GM18526 (cell line): ENCODE results near the gene TNS4.

ENCODE experiments used
- POLR2A ChIP-seq: IDR thresholded peaks from 3 replicates; pipeline ENCODE4 v1.6.1; 2011; ENCODE audit not compliant: insufficient read length; ENCODE audit errors: extremely low read depth

TNS4 gene

DNA sequence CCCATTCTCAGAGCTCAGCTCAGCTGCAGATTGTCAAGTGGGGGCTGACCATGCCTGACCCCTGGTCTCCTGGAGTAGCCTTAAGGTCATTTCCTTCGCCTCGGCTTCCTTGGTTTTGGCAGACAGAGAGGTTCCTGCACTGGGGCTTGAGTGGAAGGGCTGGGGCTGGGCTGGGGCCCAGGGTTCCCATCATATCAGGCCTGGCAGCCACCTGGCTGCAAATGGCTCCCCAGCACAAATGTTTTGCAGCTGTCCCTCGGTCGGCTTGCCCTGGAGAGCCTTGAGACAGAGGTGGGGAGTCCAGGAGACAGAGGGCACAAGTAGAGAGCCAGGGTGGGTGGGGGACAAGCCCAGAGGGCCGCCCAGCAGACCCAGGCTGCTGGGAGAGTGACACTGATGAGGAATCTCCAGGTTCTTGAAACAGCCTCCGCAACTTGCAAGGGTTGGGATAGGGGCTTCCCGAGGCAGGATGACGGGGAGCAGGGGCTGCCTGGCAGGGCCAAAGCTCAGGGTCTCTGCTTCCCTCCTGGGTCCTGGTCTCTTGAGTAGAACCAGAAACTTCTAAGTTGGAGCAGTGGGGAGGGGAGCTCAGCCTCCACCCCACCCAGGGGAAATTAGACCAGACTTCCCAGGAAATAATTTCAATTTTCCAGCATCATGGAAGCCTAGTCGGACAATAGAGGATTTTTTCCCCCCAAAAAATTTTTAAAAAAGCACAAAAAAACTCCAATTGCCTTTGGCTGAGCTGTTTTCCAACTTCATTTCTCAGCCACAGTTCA is 38.9 kb downstream of the TNS4 start:
- TF ChIP-seq POLR2A, result no peak

DNA sequence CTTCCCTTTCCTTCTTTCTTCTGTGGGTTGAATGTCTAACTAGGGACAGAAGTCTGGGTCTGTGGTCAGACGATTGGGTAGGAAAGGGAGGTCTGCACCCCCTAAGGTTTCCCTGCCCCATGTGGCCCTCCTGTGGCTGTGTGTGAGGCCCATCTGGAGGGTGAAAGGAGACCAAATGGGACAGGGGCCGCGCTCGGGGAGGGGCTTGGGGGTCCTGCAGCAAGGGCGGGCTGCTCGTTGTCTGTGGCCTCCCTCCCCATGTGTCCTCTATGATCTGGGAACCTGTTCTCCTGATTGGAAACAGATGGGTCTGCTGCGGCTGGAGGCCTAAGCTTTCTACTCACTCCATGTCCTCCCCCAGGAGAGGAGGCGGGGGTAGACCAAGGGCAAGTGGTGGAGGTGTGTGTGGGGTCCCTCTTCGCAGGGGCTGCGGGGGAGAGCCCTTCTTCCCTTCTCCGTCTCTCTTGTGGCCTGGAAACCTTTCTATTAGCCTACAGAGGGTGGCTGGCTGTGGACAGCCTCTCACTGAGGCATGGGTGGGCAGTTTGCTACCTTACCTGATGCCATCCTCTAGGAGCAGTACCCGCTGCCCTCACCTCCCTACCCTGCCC is 39.6 kb downstream of the TNS4 start:
- no peak for TF ChIP-seq POLR2A

DNA sequence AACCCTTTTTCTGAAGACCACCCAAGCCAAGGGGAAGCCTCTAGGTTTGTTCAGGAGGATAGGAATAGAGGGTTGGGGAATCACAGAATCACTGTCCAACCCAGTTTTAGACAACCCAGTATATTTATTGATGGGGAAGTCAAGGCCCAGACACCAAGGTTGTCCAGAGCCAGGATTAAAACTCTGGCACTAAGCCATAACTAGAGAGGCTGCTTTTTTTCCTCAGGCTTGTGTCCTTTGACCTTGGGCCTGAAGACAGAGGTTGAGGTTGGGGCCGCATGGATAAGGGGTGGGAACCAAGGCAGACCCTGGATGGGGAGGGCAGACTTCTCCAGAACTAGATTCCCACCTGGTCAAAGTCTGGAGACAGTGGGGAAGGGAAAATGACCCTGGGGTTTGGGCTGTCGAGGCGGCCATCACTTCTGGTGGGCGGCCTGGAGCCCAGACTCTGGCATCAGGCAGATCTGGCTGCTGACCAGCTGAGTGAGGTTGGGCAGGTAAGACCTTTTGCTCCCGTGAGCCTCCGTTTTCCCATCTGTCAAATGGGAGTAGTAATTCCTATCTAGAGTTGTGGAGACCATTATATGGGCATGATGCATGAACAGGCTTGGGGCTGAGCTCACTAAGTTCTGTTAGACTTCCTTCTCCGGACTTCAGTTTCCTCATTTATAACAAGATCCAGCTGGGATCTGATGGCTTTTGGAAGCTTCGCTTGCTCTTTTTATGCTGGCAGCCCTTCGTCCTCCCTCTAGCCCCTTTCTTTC is 40.3 kb downstream of the TNS4 start:
- TF ChIP-seq POLR2A, result no peak

DNA sequence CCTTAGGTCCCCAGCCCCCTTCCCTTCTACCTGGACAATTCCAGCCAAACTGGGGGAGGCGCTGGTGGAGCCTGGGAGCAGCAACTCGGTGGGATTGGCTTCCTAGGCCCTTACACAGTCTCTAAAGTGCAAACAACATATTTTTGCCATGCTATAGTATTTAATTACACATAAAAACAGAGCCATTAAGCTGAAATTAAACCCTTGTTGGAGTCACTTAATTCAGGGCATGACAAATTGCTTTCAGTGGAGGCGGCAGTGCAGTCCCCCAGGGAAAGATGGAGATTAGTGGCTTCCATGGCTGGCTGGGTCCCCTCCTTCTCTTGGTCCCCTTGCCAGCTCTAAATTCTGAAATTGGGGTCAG is 40.8 kb downstream of the TNS4 start:
- no peak for TF ChIP-seq POLR2A

DNA sequence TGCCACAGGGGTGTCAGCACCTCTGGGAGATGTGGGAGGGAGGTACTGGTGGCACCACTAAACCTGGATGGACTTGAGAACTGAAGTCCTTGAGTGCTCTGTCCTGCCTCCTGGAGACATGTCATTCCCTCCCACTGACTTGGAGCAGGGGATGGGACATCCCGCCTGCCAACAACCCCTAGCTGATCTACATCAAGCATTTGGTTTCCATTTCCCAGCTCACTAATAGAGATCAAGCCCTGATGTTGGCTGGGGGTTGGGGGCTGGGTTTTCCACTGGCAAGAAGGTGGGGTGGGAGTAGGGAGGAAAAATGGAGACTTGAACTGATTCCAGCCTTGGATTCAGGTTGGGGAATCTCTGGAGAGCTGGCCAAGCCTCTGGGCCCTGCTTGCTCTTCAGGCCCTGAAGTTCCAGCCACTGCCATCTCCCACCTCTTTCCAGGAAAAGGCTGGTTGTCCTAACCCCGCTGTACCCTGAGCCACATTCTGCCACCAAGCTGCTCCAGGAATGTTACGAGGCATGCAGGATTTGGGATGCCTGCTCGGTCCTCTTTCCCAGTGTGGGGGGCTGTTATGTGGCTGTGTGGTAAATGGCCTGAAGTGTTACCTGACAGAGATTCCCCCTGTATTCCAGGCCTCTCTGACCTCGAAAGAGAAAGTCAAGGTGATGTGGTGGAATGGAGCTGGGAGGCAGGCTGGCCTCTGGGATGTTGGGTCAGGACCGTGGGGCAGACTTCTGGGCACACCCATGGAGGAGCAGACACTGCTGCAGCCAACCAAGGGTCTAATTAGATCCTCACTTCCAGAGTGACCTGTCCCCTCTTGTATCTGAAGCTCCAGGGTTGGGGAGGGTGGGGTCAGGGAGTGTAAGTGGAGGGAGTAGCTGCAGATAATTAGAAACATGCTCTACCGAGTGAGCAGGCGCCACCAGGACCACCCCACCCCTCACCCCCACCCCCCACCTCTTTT is 41.5 kb downstream of the TNS4 start:
- no peak for TF ChIP-seq POLR2A

DNA sequence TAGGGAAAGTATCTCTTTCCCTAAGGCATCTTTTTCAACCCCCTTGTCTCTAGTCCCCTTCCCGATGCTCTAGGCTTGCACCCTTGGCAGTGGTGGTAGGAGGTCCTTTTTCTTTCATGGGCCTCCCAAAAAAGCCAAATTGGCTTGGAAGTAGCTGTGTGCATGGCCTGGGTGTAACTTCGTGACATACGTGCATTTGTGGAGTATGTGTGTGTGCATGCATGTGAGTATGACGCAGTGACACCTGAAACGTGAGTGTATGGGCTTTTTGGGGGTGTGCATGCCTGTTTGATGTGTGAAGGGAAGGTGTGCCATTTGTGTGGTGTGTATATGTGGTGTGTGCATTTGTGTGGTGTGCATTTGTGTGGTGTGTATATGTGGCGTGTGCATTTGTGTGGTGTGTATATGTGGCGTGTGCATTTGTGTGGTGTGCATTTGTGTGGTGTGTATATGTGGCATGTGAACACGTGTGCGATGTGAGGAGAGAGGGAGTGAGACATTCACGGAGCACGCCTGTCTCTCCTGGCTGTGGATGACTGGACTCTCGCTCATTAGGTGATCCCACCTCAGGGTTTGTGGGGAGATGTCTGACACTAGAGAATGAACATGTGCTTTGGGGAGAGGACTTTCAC is 42.5 kb downstream of the TNS4 start:
- TF ChIP-seq POLR2A, result no peak

DNA sequence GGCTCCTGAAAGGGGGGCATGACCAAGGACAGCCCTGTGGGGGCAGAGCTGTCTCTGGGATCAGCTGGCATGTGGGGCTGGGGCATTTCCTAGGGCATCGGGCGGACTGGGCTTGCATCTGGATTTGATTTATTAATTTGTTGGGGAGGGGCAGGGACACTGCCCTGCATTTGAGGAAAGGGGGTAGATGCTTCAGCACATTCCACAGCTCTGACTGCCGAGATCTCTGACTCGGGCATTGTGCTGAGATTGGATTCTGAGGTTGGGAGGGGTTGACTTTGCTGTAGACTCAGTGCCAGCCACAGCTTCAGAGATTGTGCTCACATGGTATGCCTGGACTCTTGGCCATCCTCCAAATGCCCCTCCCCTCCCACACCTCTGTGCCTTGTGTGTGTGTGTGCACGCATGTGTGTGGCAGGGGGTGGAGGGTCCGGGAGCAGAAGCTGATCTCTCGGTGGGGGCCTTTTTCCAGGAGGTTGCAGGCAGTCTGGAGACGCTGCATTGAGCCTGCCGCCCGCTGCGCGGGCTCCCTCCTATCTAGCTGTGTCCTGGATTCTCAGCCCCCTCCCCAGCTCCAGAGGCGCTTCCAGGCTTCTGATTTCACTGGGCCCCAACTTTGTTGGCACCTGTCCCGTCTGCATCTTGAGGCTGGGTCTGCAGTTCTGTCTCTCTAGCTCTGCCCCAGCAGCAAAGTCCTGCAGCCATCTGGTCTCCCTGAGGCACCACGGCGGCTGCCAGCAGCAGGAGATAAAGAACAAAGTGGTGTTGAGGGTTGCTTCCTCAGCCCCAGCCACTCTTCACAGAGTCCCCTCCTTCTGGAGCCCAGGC is 43.2 kb downstream of the TNS4 start:
- TF ChIP-seq POLR2A, result no peak

DNA sequence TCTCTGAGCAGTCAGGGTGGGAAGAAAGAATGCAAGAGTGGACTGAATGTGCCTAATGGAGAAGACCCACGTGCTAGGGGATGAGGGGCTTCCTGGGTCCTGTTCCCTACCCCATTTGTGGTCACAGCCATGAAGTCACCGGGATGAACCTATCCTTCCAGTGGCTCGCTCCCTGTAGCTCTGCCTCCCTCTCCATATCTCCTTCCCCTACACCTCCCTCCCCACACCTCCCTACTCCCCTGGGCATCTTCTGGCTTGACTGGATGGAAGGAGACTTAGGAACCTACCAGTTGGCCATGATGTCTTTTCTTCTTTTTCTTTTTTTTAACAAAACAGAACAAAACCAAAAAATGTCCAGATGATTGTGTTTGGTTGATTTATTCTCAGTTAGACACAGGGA is 44.1 kb downstream of the TNS4 start:
- TF ChIP-seq POLR2A, result no peak

DNA sequence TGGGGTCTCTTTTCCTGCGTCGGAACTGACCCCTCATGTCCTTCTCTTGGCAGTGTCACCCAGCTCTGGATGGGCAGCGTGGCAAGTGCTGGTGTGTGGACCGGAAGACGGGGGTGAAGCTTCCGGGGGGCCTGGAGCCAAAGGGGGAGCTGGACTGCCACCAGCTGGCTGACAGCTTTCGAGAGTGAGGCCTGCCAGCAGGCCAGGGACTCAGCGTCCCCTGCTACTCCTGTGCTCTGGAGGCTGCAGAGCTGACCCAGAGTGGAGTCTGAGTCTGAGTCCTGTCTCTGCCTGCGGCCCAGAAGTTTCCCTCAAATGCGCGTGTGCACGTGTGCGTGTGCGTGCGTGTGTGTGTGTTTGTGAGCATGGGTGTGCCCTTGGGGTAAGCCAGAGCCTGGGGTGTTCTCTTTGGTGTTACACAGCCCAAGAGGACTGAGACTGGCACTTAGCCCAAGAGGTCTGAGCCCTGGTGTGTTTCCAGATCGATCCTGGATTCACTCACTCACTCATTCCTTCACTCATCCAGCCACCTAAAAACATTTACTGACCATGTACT is 44.9 kb downstream of the TNS4 start:
- no peak for TF ChIP-seq POLR2A

DNA sequence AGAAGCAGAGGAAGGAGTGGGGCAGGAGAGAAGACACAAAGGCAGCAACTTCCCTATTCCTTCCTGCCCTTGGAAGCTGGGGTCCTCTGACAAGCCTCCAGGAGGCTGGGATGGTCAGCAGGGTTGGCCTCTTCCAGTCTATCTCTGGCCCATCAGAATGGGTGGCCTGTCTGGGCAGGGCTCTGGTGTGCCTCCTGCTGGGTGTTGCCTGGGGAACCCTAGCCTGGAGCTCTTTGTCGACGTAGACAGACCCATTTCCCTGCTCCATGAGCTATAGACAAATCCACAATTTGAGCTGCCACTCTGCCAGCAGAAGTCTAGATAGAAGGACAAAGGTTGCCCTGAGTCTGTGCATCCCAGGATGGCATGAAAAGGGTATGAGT is 46.8 kb downstream of the TNS4 start:
- TF ChIP-seq POLR2A, result no peak

DNA sequence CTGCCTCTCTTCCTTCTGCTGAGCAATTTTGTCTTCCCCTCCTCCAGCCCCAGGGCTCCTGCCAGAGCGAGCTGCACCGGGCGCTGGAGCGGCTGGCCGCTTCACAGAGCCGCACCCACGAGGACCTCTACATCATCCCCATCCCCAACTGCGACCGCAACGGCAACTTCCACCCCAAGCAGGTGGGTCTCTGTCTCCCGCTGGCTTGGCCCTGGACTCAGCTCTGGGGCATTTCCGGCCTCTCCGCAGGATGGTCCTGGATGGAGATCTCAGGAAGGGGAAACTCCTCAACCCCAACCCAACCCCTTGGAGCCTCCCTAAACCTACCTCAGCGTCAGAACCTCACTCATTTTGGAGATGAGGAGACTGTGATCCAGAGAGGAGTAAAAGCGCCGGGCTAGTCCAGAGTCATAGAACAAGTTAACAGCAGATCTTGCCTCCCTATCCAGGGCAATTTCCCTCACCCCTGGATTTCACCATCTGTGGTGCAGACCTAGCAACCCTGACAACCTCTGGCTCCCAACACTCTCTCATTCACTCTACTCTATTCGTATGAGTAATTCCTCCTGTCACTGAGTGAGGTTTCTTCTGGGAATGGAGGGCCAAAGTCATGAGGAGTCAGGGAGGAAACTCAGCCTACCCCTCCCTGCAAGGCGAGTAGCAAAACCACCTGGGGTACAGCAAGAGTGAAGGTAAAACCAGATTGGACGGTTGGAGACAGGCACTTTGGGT is 47.4 kb downstream of the TNS4 start:
- TF ChIP-seq POLR2A, result no peak

DNA sequence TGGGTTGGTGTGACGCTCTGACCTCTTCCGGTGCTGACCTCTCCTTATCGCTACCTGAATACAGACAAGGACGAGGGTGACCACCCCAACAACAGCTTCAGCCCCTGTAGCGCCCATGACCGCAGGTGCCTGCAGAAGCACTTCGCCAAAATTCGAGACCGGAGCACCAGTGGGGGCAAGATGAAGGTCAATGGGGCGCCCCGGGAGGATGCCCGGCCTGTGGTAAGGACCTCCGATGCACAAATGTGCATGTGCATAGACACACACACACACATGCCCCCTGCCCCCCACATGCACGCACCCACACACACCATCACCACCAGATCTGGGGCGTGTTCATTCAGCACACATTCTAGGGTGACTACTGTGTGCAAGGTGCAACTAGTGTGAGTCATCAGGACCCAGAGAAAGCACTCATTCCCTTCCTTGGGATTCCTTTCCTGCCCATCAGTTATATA is 48.5 kb downstream of the TNS4 start:
- no peak for TF ChIP-seq POLR2A

DNA sequence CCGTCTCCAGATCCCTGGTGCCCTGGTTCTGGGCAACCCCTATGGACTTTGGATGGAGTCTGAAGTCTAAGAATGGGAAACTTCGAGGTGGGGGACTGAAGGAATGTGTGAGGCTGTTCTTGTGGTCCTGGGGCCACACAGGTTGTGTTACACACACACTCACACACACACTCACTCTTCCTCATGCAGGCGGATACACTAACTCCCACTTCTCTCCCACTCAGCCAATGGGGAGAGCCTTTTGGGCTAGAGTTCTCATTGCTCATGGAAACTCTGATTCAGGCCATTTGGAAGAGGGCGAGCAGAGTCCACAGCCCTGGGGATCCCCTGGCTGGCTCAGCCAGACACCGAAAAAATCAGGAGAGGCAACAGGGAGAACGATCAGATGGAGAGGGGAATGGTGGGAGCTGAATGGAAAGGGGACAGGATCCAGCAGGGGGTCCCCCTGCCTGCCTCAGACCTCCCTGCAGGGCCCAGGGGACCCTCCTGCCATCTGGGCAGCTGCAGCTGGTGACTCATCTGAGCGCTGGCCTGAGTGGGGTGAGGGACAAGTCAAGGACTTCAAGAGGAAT is 49.1 kb downstream of the TNS4 start:
- no peak for TF ChIP-seq POLR2A

DNA sequence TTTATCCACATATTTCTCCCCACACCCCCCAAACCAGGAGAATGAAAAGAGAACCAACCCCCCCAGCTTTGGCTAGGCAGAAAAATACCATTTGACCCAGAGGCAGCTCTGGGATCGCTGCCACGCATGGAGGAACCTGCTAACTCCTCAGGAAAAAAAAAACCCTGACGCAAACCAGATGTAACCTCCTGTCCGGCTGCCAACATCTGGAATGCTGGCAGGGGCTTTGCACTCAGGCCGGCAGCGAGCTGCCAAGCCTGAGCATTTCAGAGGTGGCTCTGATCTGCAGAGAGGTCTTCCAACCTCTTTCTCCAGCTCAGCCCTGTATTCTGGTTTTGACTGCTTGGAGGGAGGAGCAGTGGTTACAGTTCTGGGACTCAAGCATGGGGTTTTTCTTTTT is 50.0 kb downstream of the TNS4 start:
- no peak for TF ChIP-seq POLR2A
